HepG2 (cell line): Measurements from ENCODE around the gene TTC6. TPM values are rescaled to one million over a fixed set of nuclear protein-coding genes. Genes with fewer than 3 reads are reported as not detected.
A peak's percentile ranks its signal among the peaks of the same experiment; 100 is the strongest.

ENCODE experiments used
- DMTF1 ChIP-seq: sonication (generic); formaldehyde crosslinking; IDR thresholded peaks from 2 replicates; pipeline ENCODE4 v1.4.0; 2020; ENCODE audit warnings: mild to moderate bottlenecking, missing genetic modification reagents
- EEA1 ChIP-seq: sonication (generic); formaldehyde crosslinking; IDR thresholded peaks from 2 replicates; pipeline ENCODE4 v1.5.1; 2020; ENCODE audit warnings: mild to moderate bottlenecking, missing genetic modification reagents, borderline replicate concordance
- ELF4 ChIP-seq: sonication (generic); formaldehyde crosslinking; IDR thresholded peaks from 2 replicates; pipeline ENCODE4 v1.5.0; 2020; ENCODE audit warnings: missing genetic modification reagents, mild to moderate bottlenecking, moderate library complexity, borderline replicate concordance
- HOXA9 ChIP-seq: sonication (generic); formaldehyde crosslinking; IDR thresholded peaks from 2 replicates; pipeline ENCODE4 v1.8.1; 2022; ENCODE audit warnings: missing genetic modification reagents, mild to moderate bottlenecking, moderate library complexity, borderline replicate concordance
- MTF2 ChIP-seq: sonication (generic); formaldehyde crosslinking; IDR thresholded peaks from 2 replicates; pipeline ENCODE4 v1.5.0; 2020; ENCODE audit warnings: missing genetic modification reagents, borderline replicate concordance
- NKX3-1 ChIP-seq: sonication (generic); formaldehyde crosslinking; IDR thresholded peaks from 2 replicates; pipeline ENCODE4 v1.5.0; 2020; ENCODE audit warnings: missing genetic modification reagents
- NR2F6 ChIP-seq, 2 experiments: IDR thresholded peaks; 2 replicates each; pipeline ENCODE4 v1.6.1; 2016; ENCODE audit warnings: antibody characterized with exemption in 1 of 2, mild to moderate bottlenecking in 1 of 2
- PPARG ChIP-seq: conservative IDR thresholded peaks from 2 replicates; pipeline ENCODE4 v1.6.1; 2016; ENCODE audit warnings: missing biosample characterization, missing genetic modification reagents
- PRDM15 ChIP-seq: sonication (generic); formaldehyde crosslinking; IDR thresholded peaks from 2 replicates; pipeline ENCODE4 v1.4.0; 2020; ENCODE audit warnings: missing genetic modification reagents
- REPIN1 ChIP-seq: sonication (generic); formaldehyde crosslinking; IDR thresholded peaks from 2 replicates; pipeline ENCODE4 v1.8.0; 2022; ENCODE audit warnings: missing genetic modification reagents, low read depth, mild to moderate bottlenecking, borderline replicate concordance
- THAP11 ChIP-seq: IDR thresholded peaks from 2 replicates; pipeline ENCODE4 v1.6.1; 2016; ENCODE audit warnings: missing biosample characterization, missing genetic modification reagents
- ZNF18 ChIP-seq: sonication (generic); formaldehyde crosslinking; IDR thresholded peaks from 2 replicates; pipeline ENCODE4 v1.8.0; 2022; ENCODE audit warnings: mild to moderate bottlenecking, missing genetic modification reagents; ENCODE audit not compliant: insufficient replicate concordance
- ZNF230 ChIP-seq: sonication (generic); formaldehyde crosslinking; IDR thresholded peaks from 2 replicates; pipeline ENCODE4 v1.4.0; 2020; ENCODE audit warnings: mild to moderate bottlenecking, missing genetic modification reagents
- ZNF263 ChIP-seq: sonication (generic); formaldehyde crosslinking; IDR thresholded peaks from 2 replicates; pipeline ENCODE4 v1.4.0; 2020; ENCODE audit warnings: missing genetic modification reagents
- ZNF292 ChIP-seq: sonication (generic); formaldehyde crosslinking; IDR thresholded peaks from 2 replicates; pipeline ENCODE4 v1.8.1; 2022; ENCODE audit warnings: mild to moderate bottlenecking, low read depth, missing genetic modification reagents, borderline replicate concordance
- ZNF441 ChIP-seq: sonication (generic); formaldehyde crosslinking; IDR thresholded peaks from 2 replicates; pipeline ENCODE4 v1.7.0; 2021; ENCODE audit warnings: missing genetic modification reagents, borderline replicate concordance
- ZNF512 ChIP-seq: sonication (generic); formaldehyde crosslinking; IDR thresholded peaks from 2 replicates; pipeline ENCODE4 v1.4.0; 2020; ENCODE audit warnings: mild to moderate bottlenecking, missing genetic modification reagents
- ZNF883 ChIP-seq: sonication (generic); formaldehyde crosslinking; IDR thresholded peaks from 2 replicates; pipeline ENCODE4 v1.5.1; 2020; ENCODE audit warnings: mild to moderate bottlenecking, missing genetic modification reagents; ENCODE audit errors: not compliant biosample characterization
- ZSCAN20 ChIP-seq: sonication (generic); formaldehyde crosslinking; IDR thresholded peaks from 2 replicates; pipeline ENCODE4 v1.4.0; 2020; ENCODE audit warnings: missing genetic modification reagents, mild to moderate bottlenecking, borderline replicate concordance
- polyA plus RNA-seq, 8 experiments: library from polyadenylated mRNA; depleted of rRNA in 3 of 8; stranded (reverse) in 7 of 8; unstranded in 1 of 8; fragments of >200 nt; fragmentation: Illumina TruSeq in 4 of 8; extraction: Trizol in 4 of 8; gene quantifications; 2 replicates each; pipeline versions ENCODE4 v1.2.1 to v1.2.3, GENCODE V29; 2011 to 2016; ENCODE audit warnings: low read depth in 4 of 8, missing spikeins in 1 of 8, mixed read lengths in 1 of 8; ENCODE audit not compliant: insufficient read depth in 1 of 8
- total RNA-seq, 5 experiments: library from RNA; depleted of rRNA; stranded (reverse); fragments of >200 nt; fragmentation: Illumina TruSeq; extraction: Trizol; gene quantifications; 2 replicates each; pipeline ENCODE4 v1.2.3, GENCODE V29; 2016; ENCODE audit warnings: low read depth in 1 of 5

The TTC6 gene
- total and polyA plus RNA-seq, 2 of the 13 experiments (the other 11 are each of a cell fraction or from before 2014, with no cell fraction given), result 9.3 to 27.4 TPM

GRCh38 chr14:37588956-37589714 lies 6.3 kb upstream of the TTC6 start (continued):
- TF ChIP-seq ZNF512 (CRISPR knock-in tag) (no peak), ZNF441 (CRISPR knock-in tag) (0 out of 2 replicates have a peak, but pooled peaks have one; percentile 60), HOXA9 (no peak), DMTF1 (0 out of 2 replicates have a peak, but pooled peaks have one; percentile 20), NKX3-1 (peak; percentile 41; the same call in 1 of the 2 replicates), ZSCAN20 (CRISPR knock-in tag) (peak; percentile 62; the same call in 1 of the 2 replicates), NR2F6 (IDR thresholded peaks at IDR 0.05) (no peak), NR2F6 (CRISPR knock-in tag; IDR thresholded peaks at IDR 0.05) (0 out of 2 replicates have a peak, but pooled peaks have one; percentile 35), PPARG (CRISPR knock-in tag) (0 out of 2 replicates have a peak, but pooled peaks have one; percentile 8), THAP11 (CRISPR knock-in tag) (peak; percentile 6; the same call in 1 of the 2 replicates), ZNF230 (no peak), ZNF292 (CRISPR knock-in tag) (no peak), ZNF263 (CRISPR knock-in tag) (0 out of 2 replicates have a peak, but pooled peaks have one; percentile 38), ELF4 (CRISPR knock-in tag) (peak; percentile 49; the same call in 1 of the 2 replicates), REPIN1 (no peak), ZNF18 (peak; percentile 56), ZNF883 (no peak), PRDM15 (CRISPR knock-in tag) (peak; percentile 57; the same call in 1 of the 2 replicates), EEA1 (CRISPR knock-in tag) (no peak), MTF2 (CRISPR knock-in tag) (no peak)
